Activated CD4-positive, alpha-beta T cell treated with anti-CD3 and anti-CD28 coated beads, Interleukin-2, Interleukin-4, amounts not matched to agents 100 ng/mL and 50 ng/mL, durations not matched to agents 16 hours and 8 hours (primary cell): ENCODE data around the gene GRPR.
A peak's percentile ranks its signal among the peaks of the same experiment; 100 is the strongest.

Experiments
- DNase-seq: peaks from one replicate; pipeline ENCODE4 v3.0.0-alpha.2; 2020; ENCODE audit warnings: low spot score

Gene GRPR

DNA sequence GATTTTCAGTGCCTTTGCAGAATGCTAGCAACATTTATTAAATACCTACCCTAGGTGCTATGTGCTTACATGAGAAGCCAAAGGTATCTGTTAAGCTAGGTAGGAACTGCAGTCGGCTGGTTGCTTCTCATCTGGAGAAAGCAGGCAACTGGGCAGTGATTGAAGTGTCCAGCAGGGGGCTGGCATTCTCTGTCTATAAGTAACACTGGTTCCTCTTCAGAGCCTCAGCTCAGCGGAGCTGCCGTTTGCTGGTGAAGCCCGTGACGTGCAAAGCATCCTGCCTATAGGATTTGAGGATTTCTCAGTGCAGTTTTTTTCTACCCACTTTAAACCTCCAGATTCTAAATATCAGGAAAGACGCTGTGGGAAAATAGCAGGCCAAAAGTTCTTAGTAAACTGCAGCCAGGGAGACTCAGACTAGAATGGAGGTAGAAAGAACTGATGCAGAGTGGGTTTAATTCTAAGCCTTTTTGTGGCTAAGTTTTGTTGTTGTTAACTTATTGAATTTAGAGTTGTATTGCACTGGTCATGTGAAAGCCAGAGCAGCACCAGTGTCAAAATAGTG is at the start of gene GRPR:
TSS of gene GRPR (plus strand) at position 344 of the 565 bp plus-strand sequence. CDS start 389 bp downstream, outside the sequence.
- peak; percentile 64 for DNase-seq

DNA sequence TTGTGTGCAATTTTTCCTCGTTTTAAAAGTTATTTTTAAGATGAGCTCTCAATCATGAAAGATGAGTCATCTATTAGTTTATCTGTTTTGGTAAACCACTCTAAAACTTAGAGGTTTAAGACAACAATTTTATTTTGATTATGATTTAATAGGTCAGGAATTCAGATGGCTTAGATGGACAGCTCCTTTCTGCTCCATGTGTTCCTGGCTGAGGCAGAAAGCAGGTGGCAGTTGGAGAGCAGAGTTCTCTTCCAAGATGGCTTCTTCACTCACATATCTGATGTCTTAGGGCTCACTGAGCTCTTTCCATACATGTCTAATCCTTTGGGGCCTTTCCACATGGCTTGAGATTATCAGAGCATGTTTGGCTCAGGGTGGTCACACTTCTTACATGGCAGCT is 48.3 kb upstream of the GRPR start:
- DNase-seq, result no peak

DNA sequence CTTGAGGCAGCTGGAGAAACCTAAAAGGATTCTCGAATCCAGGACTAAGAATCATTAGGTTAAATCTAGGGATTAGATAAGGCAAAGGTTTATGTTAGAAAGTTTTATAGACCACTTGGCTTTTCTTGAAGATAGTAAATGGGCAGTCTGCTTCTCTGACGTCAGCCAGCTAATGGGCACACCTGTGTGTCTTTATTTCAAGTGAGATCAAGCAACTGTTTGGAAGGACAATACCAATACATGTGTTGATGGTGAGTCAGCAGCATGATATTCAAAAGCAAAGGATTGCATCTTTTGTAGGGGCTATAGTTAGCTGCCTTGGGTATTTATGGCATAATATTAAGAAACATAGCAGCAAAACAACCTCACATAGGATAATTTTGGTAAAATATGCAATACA is 46.5 kb upstream of the GRPR start:
- DNase-seq, result no peak

DNA sequence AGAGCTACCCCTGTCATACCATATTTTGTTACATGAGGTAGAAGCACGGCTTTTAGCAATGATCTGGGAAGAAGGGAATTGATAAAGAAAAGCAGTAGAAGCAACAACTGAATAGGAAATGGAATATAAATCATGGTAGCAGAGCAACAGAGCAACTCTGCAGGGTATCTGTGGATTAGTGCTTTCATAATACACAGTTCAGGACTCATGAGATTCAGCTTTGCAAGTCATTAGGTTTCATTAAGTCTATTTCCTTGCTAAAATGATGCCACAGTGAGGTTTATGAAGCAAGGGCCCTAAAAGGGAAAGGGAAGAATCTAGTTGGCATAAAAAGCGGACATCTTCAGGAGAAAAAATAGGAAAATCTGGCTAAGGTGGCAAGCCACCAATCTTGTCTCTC is 45.6 kb upstream of the GRPR start:
- DNase-seq, result no peak

DNA sequence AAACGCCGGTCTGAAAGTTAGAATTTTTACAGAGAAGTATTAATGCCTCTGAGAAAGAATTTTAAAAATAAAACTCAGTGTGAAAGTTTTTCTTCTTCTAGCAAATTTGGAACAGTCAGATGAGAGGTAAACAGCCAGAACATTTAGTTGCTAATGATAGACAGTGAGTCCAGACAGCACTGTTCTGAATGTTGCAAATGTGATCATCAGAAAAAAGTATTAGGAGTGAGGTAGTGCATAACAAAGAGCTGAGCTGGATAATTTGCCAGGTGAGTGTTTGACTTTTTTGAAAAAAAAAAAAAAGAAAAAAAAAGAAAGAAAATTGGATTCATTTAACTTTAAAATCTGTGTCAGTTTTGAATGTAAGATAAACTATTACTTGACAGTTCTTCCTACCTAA is 42.0 kb upstream of the GRPR start:
- DNase-seq, result no peak

DNA sequence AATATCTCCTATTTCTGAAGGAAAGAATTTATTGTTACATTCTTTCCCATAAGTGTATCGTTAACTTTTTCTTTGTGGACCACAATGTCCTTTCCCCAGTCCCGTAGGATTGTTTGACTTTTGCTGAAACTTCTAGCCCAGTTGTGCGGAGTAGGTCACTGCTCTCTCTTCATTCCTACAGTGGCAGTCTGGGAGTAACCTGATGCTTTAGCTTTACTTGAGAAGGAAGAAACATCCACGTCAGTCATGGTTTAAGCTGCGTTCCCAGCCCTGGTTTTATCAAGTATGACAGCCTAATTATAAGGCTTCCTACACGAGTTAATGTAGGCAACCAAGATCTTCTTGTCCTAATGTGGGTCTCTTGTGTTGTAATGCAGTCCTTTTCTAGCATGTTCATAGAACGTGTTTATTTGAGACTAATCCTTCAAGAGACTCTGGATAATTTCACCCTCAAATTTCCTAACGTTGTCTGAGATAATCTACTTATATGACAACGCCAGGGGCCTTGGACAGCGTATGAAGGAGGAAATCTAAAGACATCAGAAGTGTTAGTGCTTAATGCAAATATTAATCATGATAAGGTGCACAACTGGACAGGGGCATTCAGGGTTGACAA is 40.8 kb upstream of the GRPR start:
- DNase-seq, result no peak

DNA sequence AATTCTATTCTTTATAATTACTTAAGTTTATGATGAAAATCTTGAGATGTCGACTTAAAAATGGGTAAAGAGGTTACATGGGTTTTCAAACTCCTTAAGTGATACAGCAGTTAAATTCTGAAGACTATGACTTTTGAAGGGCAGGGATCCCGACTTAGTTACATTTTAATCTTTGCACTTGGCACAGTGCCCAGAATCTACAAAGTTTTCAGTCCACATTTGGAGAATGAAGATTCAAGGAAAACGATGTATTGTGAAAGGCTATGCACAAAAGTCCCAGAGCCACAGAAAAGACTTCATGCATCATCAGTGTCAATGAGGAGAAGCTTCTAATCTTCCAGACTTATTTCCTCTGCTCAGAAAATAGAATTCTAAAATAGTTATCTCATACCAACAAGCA is 36.3 kb upstream of the GRPR start:
- DNase-seq, result no peak

DNA sequence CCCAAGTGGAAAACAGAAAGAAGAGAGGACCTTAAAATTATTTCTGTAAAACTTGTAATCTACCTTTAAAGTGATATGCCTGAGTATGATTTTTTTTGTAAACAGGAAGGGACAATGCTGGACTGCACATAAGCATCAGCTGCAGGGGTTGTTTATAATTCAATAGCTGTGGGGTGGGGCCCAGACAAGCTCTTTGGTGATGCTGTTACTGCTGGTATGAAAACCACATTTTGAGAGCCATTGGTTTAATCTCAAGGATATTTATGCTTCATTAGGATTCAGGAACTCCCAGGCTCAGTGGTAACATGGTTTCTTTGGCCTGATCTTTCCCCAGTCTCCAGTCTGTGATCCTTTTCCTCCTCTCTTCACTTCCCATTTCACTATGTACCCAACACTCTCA is 34.3 kb upstream of the GRPR start:
- DNase-seq, result no peak

DNA sequence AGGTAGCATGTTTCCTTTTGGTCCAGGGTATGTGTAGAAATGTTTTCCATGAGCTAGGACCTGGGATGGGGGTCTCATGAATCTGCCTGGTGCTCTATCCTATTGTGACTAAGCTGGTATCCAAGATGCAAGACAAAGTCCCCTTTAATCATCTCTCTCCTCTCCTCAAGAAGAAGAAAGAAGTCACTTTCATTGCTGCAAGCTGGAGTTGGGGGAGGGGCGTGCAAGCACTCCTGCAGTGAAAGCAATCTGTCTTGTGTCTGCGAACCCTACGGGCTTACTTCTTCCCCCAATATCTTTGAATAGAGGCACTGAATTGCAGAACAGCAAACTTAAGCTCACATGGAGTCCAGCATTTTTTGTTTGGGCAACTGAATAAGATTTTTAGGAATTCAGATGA is 27.2 kb upstream of the GRPR start:
- DNase-seq, result no peak

DNA sequence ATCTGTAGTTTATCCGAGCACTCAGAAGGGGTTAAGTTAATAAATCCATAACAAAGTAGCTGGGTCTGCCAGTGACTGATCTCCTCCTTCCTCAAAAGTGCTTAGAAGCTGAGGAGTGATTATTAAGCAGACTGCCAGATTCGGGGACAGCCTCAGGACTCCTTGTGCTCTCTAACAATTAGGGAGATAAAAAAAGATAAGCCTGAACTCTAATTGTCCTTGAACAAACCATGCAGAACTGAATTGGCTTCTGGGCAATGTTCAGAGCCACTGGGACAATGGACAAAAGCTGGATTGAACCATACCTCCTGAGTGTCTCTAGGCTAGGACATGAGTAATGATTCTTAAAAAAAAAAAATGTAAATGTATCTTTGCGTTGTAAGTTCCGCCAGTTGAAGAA is 22.7 kb upstream of the GRPR start:
- no peak for DNase-seq

DNA sequence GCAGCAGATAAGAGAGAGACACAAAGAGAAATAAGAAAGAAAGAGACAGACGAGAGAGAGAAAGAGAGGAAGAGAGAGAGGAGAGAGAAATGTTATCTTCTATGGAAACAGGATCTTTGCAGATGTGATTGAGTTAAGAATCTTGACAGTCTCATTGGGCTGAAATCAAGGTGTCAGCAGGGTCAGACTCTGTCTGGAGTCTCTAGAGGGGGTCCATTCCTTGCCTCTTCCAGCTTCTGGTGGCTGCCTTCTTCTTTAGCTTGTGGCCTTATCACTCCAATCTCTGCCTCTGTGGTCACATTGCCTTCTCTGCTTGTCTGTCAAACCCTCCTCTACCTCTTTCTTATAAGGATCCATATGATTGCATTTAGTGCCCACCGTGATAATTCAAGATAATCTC is 21.8 kb upstream of the GRPR start:
- no peak for DNase-seq

DNA sequence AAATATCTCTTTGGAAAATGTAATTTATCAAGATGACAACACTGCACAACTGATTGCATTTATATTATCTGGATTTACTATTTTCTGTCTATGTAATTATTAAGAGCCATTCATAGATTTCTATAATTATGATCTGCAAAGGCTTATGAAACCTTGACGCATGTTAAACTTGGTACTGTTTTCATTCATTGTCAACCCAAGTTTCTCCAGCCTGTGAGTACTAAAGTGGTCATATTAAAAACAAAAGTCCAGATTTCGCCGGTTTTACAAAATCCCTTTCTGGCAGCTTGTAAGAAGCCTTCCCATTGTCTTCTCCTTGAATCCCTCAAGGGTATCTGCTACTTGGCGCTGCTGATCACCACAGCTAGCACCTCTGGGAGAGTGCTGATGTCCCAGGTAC is 19.7 kb upstream of the GRPR start:
- no peak for DNase-seq

DNA sequence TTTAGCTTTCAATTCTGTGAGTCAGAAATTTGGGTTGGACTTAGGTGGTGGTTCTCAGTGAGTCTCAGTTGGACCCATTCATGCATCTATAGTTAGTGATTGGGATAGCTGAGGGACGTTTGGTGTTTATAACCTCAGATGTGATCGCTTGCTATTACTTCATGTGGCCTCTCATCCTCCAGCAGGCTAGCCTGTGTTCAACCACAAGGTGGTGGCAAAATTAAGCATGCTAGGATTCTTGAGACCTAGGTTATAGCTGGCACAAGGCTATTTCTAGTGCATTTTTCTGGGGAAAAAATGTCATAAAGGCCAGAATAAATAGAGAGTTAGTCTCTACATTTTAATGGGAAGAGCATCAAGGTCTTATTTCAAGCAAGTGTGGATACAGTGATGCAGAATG is 10.9 kb upstream of the GRPR start:
- DNase-seq, result no peak

DNA sequence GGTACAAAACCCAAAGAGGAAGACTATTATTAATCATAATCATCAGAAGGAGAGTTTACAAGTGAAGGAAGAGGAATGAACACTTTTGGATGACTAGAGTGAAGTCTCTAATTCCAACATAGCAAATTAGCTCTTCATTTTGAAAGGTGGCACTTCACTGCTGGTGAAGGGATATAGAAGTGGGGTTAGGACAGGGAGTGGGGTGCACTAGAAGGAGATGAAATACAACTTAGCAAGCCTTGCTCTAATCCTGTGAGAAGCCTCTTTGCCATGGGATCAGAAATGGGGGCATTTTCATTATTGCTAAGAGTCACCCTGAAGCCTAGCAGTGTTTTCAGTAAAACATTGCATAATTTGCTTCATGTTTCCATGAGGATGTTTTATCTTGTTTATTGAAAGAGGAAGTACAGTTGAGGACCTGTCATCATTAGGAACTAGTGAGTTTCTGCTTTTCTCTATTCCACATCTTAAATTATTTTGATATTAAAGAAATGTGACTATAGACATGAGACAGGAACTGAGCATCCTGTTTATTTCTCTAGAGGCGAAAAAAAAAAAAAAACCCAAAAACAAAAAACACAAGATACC is 9.3 kb upstream of the GRPR start:
- no peak for DNase-seq

DNA sequence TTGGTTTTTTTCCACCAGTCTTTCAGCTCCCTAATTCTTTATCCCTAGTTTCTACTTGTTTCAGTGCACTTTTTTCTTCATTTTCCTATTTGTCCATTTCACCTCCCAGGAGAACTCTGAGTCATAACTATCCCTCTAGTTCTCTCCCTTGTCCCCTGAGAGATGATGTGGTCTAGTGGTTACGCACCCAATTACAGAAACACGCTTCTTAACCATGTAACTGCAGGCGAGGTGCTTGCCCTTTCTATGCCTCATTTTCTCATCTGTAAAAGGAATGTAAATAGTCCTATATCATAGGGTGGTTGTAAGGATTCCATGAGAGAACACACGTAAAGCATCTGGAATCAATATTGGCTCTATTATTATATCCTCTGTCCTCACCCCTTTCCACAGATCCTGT is 8.8 kb upstream of the GRPR start:
- no peak for DNase-seq

DNA sequence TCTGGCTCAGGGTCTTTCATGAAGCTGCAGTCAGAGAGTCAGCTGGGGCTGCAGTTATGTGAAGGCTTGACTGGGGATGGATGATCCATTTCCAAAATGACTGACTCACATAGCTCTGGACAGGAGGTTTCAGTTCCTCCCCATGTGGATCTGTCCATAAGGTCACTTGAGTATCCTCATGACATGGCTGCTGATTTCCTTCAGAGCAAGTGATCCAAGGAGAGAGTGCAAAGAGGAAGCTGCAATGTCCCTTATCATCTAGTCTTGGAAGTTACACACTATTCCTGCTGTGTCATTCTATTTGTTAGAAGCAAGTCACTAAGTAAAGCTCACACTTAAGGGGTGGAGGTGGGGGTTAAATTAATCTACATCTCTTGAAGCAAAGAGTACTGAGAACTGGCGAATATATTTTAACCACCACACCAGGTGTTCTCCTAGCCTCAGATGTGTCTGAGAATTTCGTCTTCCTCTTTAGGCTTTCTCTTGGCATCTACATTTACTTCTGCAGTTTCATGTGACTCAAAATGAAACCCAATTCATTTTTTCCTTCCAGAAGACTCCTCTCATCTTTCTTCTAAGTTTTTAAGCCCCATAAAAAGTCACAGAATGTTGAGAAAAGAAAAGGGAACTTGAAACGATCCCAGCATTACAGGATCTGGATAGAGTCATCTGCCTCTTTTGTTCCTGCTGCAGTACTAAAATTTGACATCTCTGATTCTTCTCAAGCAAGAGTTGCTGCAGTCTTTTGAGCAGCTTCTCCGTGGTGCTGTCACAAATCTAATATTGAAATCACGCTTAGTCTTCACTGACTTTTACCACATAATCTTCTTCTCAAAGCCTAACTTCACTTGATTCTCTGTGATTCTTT is 3.8 kb upstream of the GRPR start:
- DNase-seq, result peak; percentile 55

DNA sequence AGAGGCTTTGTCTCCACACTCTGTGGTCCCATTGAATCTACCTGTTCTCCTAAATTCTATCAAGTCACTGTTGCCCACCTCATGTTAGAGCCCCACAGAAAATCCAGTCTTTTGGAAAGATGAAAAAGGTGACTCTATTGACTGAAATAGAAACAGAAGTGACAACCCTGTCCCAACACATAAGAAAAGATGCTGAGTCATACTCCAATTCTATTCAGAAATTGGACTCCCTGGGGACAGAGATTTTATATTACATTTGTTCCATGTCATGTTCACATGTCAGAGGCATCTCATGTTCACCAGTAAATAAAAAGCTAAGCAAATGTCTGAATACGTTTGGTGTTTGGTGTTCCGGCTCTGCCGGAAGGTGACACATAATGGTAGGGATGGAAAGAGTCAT is 2.9 kb upstream of the GRPR start:
- no peak for DNase-seq

DNA sequence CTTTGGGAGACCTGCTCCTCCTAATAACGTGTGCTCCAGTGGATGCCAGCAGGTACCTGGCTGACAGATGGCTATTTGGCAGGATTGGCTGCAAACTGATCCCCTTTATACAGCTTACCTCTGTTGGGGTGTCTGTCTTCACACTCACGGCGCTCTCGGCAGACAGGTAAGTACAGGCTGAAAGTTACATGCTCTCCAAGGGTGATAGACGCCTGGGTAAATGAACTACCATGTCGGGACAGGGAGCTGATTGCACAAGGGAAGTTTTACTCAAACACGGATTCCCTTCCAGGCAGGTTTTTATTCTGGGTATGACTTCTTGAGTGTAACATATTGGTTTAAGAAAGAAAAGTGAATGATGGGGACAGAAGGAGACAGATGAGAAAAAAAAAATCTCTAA is 836 bp downstream of the GRPR start:
- no peak for DNase-seq

DNA sequence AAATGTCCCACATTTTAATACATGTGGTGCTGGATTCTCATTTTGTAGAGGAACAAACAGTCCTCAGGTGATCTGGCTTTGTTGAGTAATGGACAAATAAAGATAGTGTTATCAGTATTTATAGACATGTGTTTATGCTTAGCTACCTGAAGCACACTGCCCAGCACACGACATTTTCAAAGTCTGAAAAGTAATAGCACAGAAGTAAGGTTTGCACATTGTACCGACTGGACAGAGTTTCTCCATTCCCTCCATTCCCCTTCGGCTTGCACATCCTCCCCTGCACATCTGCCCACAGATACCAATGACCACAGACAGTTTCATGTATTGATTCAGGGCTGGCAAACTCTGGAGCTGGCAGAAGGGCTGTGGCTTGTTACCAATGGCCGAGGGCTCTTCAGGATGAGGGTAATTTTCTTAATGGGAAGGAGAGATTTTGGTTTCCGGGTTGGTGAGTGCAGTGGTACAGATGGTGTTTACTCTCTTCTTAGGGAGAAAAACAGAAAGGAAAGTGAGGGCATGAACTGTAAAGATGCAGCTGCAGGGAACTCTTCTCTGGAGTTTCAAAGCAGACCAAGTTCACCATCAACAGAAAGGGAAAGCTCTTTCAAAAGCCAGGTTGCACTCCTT is 2.3 kb downstream of the GRPR start:
- DNase-seq, result no peak

DNA sequence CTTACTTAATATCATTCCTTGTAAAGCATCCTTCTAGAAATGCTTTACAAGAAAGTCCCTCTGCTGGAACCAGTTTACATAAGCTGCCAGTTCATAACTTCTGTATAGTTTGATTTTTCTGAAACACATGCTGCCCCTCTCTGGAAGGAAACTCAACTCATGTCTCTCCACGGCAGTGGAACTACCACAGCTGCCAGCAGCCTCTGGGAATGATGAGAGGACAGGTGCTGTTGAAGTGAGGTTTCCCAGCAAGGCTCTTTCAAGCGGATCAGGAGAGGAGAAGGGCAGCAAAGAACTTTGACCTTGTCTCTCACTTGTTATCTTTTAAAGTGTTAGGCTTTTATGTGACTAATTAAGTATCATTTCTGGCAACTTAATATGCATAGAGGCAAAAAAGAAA is 7.3 kb downstream of the GRPR start:
- DNase-seq, result no peak

DNA sequence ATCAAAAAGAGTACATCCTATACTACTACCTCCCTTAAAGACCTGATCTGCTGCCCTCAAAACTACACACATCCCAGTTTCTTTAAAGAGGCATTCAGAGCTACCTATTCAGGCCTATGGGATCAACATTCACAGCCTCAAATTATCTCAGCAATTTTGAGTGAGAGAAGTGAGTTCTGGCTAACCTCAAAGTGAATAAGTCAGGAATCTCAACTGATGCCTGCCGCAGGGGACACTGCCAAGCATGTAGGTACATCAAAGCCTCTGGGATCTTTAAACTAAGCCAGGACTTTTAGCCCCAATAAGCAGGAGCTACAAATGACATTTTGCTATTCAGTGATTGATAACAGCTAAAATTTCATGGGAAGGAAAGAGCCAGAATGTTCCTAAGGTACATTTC is 11.6 kb downstream of the GRPR start:
- DNase-seq, result no peak

DNA sequence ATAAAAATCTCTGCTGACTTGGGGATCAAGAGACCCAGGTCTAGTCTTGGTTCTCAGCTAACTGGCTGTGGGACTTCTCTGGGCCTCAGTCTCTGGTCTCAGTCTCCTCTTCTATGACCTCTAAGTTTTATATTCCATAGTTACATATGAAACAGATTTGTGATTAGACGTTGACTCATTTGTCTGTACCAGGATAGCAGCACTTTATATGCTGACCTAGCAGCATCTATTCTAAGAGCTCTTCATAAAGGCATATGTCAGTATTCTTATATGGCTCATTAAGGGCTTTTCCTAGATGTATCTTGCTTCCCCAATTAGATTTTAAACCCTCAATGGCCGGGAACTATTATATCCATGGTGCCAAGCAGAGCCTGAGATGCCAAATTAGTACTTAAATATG is 12.7 kb downstream of the GRPR start:
- no peak for DNase-seq
